Activated gamma-delta T cell treated with Interleukin-2 at 50 U/mL for 16 hours (primary cell): ENCODE data around the gene FURIN.
A peak's percentile ranks its signal among the peaks of the same experiment; 100 is the strongest.
"Not testable (repeated sequence)": the region's sequence is repeated elsewhere in the genome, so short reads cannot be mapped to it uniquely, and the experiment has no call there.

Source experiments
- DNase-seq: peaks from one replicate; pipeline ENCODE4 v3.0.0-alpha.2; 2020

FURIN gene

DNA sequence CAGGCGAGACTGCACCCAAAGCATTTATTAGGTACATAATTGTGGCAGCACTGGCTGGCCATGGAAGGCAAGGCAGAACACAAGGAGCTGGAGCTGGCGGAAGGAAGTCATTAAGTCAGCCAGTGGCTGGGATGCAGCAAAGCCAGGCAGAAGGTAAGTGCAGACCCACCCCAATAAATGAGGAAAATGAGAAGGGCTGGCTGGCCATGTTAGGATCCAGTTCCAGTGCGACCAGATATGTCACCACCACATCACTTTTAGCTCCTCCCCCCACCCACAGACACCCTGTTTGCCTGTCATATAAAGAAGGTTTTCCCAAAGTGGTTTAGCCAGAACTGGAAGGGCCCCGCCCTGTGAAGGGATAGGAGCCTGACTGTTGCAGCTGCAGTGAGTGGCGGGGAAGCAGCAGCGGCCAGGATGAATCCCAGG is at the start of gene FURIN:
TSS of gene FURIN (plus strand) at position 328 of the 429 bp plus-strand sequence. CDS start 7,153 bp downstream, outside the sequence.
- no peak for DNase-seq

DNA sequence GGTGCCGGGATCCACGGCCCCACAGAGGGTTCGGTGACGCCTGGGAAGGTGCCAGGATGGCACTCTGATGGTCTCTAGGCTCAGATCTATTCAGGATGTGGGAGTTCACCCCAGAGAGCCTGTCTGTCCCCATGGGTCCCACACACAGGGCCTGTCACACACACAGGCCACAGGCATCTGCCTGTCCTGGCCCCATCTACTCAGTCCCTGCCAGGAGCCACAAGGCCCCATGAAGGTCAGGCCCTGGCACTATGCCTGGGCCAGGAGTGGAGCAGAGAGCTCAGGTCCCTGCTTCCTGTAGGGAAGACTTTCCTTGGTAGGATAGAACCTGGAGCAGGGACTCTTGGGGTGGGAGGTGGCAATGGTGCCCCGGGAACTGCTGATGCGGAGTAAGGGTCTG is 49.0 kb upstream of the FURIN start:
- DNase-seq, result no peak

DNA sequence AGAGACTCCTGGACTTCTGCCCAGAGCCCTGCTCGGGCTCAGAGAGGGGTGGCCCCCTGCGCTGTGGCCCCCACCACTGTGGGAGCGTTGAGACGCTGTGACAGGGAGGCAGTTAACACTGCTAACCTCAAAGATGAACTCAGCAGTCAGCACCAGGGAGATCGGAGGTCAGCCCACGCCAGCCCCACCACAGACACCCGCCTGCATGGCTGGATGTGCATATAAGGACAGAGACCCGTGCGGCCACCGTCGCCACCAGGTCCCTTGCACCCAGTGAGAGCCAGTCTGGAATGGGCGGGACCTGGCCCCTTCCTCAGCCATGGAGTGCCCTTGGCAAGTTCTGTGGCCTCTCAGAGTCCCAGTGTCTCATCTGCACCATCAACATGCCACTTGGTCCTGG is 48.5 kb upstream of the FURIN start:
- DNase-seq, result no peak

DNA sequence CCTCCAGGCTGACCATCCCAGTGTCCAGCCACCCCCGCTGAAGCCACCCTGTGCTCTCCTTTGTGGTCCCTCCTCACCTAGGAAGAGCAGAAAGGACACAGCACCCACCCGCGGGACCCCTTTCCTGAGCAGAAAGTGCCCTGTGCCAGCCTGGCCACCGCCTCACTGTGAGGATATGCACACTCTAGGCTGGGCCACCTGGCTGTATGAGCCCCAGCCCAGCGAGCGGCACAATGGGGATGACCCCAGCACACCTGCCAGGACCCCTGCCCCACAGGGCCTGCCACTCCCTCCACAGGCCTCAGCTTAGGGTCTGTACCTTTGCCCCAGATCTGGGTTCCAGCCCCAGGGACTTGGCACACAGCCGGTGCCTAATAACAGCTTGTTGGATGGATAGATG is 47.9 kb upstream of the FURIN start:
- no peak for DNase-seq

DNA sequence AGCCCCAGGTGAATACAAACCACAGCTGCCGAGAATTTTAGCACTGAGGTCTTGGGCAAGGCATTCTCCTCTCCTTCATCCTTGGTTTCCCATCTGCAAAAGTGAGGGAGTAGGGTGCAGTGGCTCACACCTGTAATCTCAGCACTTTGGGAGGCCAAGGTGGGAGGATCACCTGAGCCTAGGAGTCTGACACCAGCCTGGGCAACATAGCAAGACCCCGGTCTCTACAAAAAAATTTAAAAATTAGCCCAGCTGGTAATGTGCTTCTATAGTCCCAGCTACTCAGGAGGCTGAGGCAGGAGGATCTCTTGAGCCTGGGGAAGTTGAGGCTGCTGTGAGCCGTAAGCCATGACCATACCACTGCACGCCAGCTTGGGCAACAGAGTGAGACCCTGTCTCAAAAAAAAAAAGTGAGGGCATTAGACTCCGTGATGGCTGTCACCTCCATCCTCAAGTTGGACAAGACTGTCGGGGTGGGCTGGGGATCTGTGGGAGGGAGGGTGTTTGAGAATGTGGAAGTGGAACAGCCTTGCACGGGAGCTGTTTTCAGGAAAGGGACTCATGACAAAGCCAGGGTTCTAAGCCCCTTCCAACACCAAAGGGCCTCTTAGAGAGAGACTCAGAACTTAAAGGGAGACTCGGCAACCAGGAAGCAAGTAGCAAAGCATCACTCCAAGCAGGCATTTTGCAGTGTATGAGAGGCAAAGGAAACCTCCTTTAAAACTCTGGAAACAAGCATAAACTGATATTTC is 46.0 kb upstream of the FURIN start:
- no peak for DNase-seq

DNA sequence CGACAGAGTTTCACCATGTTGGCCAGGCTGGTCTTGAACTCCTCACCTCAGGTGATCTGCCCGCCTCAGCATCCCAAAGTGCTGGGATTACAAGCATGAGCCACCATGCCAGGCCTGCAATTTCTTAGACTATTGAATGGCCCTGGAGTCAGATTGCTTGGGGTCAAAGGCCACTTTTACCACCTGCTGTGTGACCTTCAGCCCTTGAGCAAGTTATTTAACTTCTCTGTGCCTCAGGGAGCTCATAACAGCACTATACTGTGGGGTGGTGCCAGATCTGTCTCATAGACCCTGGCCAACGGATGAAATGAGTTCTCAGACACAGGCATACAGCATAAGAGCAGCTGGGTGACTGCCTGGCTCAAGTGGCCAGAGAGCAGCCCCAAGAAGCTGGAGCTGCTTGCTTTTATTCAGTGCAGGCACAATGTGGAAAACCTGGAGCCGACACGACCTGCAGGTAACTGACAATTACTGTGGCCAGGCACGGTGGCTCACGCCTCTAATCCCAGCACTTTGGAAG is 44.9 kb upstream of the FURIN start:
- DNase-seq, result no peak

DNA sequence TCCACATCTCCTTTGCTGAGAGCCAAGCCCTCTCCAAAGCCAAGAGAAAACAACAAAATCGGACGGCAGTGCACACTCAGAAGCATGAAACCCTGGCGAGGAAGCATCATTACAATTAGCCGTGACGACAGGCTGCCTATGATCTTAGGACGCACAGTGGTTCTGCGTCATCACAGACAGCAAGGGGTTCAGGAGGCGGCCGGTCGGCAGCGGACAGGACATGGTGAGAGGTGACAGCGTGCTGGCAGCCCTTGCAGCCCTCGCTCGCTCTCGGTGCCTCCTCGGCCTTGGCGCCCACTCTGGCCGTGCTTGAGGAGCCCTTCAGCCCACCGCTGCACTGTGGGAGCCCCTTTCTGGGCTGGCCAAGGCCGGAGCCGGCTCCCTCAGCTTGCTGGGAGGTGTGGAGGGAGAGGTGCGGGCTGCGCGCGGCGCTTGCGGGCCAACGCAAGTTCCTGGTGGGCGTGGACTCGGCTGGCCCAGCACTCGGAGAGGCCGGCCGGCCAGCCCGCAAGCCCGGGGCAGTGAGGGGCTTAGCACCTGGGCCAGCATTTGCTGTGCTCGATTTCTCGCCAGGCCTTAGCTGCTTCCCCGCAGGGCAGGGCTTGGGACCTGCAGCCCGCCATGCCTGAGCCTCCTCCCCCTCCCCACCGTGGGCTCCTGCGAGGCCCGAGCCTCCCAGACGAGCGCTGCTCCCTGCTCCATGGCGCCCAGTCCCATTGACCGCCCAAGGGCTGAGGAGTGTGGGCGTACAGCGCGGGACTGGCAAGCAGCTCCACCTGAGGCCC is 43.1 kb upstream of the FURIN start:
- not testable (repeated sequence) for DNase-seq

DNA sequence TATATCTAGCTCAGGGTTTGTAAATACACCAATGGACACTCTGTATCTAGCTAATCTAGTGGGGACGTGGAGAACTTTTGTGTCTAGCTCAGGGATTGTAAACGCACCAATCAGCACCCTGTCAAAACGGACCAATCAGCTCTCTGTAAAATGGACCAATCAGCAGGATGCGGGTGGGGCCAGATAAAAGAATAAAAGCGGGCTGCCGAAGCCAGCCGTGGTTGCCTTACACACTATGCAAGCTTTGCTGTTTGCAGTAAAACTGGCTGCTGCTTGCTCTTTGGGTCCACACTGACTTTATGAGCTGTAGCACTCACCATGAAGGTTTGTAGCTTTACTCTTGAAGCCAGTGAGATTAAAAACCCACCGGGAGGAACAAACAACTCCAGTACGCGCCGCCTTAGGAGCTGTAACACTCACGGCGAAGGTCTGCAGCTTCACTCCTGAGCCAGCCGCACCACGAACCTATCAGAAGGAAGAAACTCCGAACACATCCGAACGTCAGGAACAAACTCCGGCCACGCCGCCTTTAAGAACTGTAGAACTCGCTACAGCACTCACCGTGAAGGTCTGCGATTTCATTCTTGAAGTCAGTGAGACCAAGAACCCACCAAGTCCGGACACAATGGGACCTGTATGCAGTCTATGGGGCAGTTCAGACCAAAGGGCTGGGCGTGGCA is 42.0 kb upstream of the FURIN start:
- DNase-seq, result not testable (repeated sequence)

DNA sequence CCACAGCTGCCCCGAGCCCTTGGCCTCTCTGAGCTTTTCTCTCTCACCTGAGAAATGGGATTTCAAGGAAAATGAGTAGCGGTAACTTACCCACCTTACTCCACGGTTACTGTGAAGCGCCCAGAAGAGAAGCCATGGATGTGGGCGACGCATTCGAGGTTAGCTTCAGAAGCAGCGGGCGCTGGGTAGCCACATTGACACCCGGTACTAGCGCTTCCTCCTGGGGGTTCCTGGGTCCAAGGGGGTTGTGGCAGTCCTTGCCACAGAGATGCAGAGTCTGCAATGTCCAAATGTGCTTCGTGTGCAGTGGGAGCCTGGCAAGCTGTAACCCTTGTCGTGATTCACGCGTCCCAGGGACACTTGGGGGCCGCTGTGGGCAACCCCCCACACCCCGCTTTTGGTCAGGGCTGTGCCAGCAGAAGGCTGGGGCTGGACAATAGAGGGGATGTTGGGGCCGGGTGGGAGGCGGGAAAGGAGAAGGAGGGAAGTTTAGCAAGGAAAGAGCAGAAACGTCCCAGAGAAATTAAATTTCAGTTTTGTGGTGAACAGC is 41.4 kb upstream of the FURIN start:
- no peak for DNase-seq

DNA sequence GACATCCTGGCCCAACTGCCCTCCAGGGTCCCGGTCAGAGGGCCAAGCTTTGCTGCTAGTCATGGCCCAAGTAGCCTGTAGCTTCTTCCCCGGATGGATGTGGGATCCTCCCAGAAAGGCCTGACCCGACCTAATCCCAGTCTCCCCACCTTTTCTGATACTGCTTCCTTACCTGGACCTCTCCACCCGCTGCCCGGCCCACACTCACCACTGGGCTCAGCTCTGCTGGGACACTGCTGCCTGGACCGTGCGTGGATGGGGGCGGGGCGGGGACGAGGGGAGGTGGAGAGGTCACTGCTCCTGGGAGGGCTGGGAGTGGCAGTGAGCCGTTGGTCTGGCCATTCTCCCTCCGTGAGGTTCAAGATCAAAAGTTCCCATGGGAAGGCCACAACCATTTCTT is 40.3 kb upstream of the FURIN start:
- no peak for DNase-seq

DNA sequence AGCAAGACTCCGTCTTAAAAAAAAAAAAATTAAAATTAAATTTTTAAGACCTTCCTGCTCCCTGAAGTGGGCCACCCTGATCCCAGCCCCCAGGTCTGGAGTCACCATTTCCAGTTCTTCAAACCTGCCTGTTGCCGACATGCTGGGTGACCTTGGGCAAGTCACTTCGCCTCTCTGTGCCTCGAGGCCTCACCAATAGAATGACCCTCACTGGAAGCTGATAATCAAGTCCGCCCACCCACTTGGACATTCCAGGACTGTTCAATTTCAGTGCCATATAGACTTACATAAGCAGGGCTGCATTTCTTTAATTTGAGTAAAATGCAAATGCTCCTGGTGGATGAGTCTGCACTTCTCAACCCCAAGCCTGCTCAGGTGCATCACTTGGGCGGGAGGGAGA is 39.3 kb upstream of the FURIN start:
- no peak for DNase-seq

DNA sequence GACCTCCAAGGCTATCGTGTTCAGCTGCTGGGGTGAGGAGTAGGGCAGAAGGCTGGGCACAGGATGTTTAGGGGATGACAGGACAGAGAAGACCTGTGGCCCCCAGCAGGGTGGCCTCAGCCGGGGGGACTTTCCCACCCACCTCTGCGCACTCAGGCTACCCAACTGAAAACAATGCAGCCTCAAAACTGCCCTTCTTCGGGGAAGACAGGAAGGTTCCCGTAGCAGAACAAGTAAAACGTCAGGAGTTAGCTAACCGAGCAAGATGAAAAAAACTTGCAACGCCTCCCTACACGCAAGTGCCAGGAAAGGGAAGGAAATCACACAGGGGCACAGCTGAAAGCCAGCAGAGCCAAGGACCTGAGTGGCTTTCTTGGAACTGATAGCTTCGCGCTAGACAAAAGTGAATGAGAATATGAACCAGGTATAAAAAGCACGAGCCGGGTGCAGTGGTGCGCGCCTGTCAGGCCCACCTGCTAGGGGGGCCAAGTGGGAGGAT is 38.4 kb upstream of the FURIN start:
- DNase-seq, result no peak

DNA sequence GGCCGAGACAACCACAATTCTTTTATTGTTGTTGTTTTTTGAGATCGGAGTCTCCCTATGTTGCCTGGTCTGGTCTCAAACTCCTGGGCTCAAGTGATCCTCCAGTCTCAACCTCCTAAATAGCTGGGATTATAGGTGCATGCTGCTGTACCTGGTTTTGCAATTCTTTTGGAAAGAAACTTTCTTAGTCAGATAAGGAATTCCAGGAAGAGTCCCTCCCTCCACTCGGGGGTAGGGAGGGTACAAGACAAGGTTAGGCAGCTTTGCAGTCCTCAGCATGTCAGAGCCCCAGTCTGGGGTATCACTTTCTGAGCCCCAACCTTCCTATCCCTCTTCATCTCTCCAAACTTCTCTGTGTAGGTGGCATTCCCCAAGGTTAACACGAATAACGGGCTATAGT is 33.8 kb upstream of the FURIN start:
- DNase-seq, result no peak

DNA sequence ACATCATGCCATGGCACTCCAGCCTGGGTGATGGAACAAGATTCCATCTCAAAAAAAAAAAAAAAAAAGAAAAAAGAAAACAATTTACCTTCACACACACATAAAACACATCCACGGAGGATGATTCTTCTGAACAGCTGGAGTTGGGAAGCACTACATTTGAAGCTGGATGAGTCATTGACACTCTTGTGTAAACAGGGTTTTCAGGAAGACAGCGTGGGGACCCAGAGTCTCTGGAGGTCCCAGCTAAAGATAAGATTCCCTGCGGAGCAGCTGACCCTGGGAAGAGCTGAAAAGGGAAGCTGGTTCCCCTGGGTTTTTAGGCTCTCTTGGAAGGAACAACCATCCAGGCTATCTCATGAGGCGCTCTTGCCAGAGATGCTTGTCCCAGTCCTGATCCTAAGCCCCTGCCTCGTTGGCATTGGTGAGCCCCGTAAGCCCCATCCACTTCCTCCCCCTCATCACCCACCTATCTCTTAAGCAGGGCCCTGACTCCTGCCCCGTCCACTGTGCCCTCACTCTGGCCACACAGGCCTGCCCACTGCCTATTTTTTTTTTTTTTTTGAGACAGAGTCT is 32.0 kb upstream of the FURIN start:
- no peak for DNase-seq

DNA sequence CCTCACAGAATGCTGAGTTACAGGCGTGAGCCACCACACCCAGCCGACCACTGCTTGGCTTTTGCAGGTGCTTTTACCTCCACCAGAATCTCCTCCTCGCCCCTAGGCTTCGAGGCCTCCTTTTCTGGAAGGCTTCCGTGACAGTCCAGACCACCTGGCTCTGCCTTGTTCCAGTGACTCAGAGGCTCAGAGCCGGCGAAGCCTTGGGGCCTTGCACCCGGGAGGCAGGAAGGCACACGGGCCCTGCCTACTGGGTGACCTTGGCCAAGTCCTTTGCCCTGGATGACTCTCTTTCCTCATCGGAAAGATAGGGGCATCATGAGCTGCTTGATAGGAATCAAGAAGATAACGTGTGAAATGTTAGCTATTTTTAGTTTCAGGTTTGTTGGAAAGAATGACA is 31.3 kb upstream of the FURIN start:
- no peak for DNase-seq

DNA sequence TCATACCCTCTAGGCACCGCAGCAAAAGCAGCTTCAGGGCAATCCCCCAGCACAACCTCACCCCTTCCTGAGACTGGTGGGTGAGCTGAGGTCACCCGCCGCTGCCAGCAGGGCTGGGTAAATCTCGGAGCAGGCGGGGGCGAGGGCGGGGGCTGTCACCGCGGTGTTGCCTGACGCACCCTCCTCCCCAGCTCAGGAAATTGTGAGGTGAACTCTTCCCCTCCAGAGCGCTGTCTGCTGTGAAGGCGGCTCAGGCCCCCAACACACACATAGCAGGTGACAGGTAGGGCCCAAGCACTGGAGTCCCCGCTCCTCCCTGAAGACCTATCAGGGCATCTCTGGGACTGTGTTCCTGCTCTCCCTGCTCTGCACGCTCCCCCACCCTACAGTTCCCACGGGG is 30.2 kb upstream of the FURIN start:
- peak; percentile 91 for DNase-seq

DNA sequence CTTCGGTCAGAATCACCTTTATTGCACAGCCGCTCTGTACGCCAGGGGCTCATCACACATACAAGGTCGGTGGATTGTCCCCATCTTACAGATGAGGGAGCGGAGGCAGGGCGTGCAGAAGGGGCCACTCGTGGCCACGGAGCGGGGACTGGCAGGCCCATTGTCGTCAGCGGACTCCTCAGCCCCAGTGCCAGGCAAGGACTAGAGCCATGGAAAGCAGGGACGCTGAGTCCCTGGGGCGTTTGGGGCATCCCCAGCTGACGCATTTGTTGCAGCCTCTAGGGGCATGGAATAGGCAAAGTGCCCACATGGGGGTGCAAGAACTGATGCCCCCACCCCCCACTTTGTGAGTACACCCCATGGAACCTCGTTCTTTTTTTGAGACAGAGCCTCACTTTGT is 29.8 kb upstream of the FURIN start:
- no peak for DNase-seq

DNA sequence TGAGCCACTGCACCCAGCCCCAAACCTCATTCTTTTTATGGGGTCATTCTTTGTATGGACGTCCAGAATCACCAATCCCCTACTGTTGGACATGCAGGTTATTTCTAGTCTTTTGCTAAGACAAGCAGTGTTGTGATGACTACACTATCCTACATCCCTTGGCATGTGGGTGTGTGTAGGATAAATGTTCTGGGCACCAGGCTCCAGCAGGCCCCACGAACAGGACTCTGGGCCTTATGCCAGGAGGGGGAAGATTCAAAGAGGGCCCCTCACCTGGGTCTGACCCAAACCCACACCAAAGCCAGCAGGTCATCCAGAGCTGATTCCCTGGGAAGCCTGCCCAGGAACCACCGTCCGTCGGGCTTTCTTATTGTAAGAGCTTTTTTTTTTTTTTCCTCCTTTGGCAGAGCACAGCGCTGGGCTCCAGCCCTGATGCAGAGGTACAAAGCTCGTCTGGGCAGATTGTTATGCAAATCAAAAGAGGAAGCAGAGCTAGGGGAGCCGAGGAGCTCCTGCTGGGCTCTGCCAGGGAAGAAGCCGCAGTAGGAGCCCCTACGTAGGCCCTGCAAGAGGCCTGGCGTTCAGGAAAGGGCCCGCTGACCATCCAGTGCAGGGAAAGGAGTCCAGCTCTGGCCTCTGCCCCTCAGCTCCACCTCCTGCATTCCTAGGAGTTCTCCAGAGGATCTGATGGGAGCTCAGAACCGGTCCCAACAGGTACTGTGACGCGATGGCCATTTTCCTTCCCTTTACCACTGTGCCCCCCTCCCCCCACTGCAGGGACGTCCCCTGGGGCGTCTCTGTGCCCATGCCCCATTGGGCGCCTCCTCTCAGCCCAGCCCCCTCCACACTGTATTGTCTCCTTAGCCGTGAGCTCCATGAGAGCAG is 29.0 kb upstream of the FURIN start:
- DNase-seq, result no peak

DNA sequence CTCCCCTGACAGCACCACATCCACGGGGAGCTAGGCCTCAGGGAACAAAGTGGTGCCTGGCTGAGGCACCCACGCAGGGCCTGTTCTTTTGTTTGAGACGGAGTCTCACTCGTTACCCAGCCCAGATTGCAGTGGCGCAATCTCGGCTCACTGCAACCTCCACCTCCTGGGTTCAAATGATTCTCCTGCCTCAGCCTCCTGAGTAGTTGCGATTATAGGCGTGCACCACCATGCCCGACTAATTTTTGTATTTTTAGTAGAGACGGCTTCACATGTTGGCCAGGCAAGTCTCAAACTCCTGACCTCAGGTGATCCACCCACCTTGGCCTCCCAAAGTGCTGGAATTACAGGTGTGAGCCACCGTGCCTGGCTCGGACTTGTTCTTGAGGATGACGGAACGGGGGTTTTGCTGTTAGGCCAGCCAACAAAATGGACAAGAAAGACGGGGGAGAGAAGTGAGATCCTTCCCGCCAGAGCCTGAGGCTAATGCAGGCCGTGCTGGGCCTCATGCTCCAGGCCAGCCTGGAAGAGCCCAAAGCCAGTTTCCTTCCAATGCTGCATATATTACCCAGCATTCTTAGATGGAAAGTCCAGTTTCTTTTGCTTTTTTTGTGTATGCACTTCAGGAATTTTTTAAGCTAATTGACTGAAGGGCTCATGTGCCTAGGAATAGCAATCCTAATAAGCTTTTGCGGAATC is 28.1 kb upstream of the FURIN start:
- no peak for DNase-seq

DNA sequence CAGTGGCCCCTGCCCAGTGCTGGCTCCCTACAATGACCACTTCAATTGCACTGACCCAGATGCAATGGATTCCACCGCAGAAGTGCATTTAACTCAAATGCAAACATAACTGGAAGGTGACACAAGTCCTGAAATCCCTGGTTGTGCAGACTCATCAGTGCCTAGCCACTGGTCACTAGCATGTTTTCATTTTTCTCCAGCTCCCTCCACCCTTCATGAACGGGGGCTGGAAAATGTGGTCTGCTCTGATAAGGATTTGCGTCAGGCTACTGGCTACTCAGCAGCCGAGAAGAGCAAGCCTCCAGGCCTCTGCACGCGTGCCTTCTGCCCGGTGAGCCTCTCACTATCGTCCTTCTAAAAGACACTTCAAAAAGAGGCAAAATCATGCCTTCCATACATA is 27.4 kb upstream of the FURIN start:
- DNase-seq, result no peak

DNA sequence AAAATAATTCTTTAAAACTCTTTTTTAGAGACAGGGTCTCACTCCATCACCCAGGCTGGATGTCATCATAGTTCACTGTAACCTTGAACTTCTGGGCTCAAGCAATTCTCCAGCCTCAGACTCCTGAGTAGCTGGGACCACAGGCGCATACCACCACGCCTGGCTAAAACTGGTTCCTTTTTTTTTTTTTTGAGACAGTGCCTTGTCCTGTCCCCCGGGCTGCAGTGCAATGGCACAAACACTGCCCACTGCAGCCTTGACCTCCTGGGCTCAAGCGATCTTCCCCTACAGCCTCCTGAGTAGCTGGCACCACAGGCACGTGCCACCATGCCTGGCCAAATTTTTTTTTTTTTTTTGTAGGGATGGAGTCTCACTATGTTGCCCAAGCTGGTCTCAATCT is 23.7 kb upstream of the FURIN start:
- DNase-seq, result no peak
